ENCODE measurements around the gene TMEM176A. TPM values are rescaled to one million over a fixed set of nuclear protein-coding genes. Genes with fewer than 3 reads are reported as not detected.

Gene TMEM176A
- total RNA-seq, 1 donor from 2014 or later, result not detected

GRCh38 chr7:150848561-150849115 lies 48.1 kb downstream of the TMEM176A start:
- no peak for DNase-seq (ENCODE audit: low read depth, low spot score)

- no peak for DNase-seq (ENCODE audit: low read depth, low spot score)
These were observed 48.7 kb downstream of the TMEM176A start for GRCh38 chr7:150849204-150849775.

GRCh38 chr7:150850273-150850672 lies 49.7 kb downstream of the TMEM176A start:
- DNase-seq (ENCODE audit: low read depth, low spot score), result no peak

- no peak for DNase-seq (ENCODE audit: low read depth, low spot score)
These were observed 51.2 kb downstream of the TMEM176A start for GRCh38 chr7:150851492-150852370.

GRCh38 chr7:150852371-150852905 lies 51.9 kb downstream of the TMEM176A start, which contains the start of gene AOC1:
Gene AOC1 (plus strand): TSS chr7:150852517. CDS start chr7:150856471, 3,954 bp downstream.
- DNase-seq (ENCODE audit: low read depth, low spot score), result no peak

GRCh38 chr7:150854066-150855000 lies 53.8 kb downstream of the TMEM176A start:
- no peak for DNase-seq (ENCODE audit: low read depth, low spot score)

Other genes with a start within 250 kb of the TMEM176A start
- gene GIMAP4, start 233.4 kb upstream of the TMEM176A start, total RNA-seq, result 60.1 and 63.4 TPM in 2 replicates
- 160 and 231 TPM in 2 replicates for gene GIMAP6, start 168.4 kb upstream of the TMEM176A start, total RNA-seq
- gene GIMAP2, start 115.1 kb upstream of the TMEM176A start, total RNA-seq, result 41.5 and 82.2 TPM in 2 replicates
- 11.1 and 13.5 TPM in 2 replicates for gene GIMAP1, start 84.2 kb upstream of the TMEM176A start, total RNA-seq
- gene GIMAP5, start 63.4 kb upstream of the TMEM176A start, total RNA-seq, result 2.1 and 4.4 TPM in 2 replicates
- gene TMEM176B, start 405 bp upstream of the TMEM176A start, total RNA-seq, result not detected in 2 replicates
- gene AOC1, start 51.7 kb downstream of the TMEM176A start, total RNA-seq, result not detected in 2 replicates
- 0.07 TPM in 1 of 2 replicates, not detected in the other for gene KCNH2, start 177.6 kb downstream of the TMEM176A start, total RNA-seq
- 58.3 and 67.0 TPM in 2 replicates for gene NOS3, start 190.2 kb downstream of the TMEM176A start, total RNA-seq
- under 0.01 TPM in 1 of 2 replicates, not detected in the other for gene ATG9B, start 223.7 kb downstream of the TMEM176A start, total RNA-seq
- 26.4 and 37.9 TPM in 2 replicates for gene ABCB8, start 227.7 kb downstream of the TMEM176A start, total RNA-seq
- 0.07 TPM in 2 replicates for gene ASIC3, start 247.8 kb downstream of the TMEM176A start, total RNA-seq

All from pulmonary artery endothelial cell (primary cell).